ENCODE results near the gene FNDC3B.

- TF ChIP-seq CTCF (IDR thresholded peaks at IDR 0.05): no peak
- no peak for TF ChIP-seq EZH2 (IDR thresholded peaks at IDR 0.05; ENCODE audit: borderline replicate concordance, insufficient read depth, low read depth, low read length, poor library complexity, severe bottlenecking)
Observed at GRCh38 chr3:172059532-172059931, 20.2 kb downstream of the FNDC3B start.

All from B cell (primary cell).